Endometrial microvascular endothelial cells (primary cell): ENCODE measurements around the gene MYDGF. TPM values are rescaled to one million over a fixed set of nuclear protein-coding genes. Genes with fewer than 3 reads are reported as not detected.

Source experiments
- in situ Hi-C: cut with HindIII; loops from 2 replicates; pipeline ENCODE4 v1.10.0; 2017; ENCODE audit warnings: low sequenced_read_pairs, low pct_unique_long_range_greater_than_20kb; ENCODE audit errors: inconsistent ontology term
- total RNA-seq: library from RNA; depleted of rRNA; stranded (reverse); fragments of >200 nt; gene quantifications from one replicate; pipeline ENCODE4 v1.2.3, GENCODE V29; 2015; ENCODE audit errors: inconsistent ontology term

The MYDGF gene
- total RNA-seq, 1 donor from 2014 or later: 130 TPM

DNA sequence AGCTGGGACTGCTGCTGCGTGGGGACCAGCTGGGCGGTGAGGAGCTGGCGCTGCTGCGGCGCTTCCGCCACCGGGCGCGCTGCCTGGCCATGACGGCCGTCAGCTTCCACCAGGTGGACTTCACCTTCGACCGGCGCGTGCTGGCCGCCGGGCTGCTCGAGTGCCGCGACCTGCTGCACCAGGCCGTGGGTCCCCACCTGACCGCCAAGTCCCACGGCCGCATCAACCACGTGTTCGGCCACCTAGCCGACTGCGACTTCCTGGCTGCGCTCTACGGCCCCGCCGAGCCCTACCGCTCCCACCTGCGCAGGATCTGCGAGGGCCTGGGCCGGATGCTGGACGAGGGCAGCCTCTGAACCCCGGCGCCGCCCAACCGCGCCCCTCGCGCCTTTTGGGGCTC is 18.1 kb downstream of the MYDGF start:
- in situ Hi-C loops: no loop called here

GRCh38 chr19:4650159-4650558 is 20.0 kb downstream of the MYDGF start:
- in situ Hi-C loops: no loop called here

GRCh38 chr19:4649392-4650047 is 20.6 kb downstream of the MYDGF start:
- in situ Hi-C loops: no loop called here

DNA sequence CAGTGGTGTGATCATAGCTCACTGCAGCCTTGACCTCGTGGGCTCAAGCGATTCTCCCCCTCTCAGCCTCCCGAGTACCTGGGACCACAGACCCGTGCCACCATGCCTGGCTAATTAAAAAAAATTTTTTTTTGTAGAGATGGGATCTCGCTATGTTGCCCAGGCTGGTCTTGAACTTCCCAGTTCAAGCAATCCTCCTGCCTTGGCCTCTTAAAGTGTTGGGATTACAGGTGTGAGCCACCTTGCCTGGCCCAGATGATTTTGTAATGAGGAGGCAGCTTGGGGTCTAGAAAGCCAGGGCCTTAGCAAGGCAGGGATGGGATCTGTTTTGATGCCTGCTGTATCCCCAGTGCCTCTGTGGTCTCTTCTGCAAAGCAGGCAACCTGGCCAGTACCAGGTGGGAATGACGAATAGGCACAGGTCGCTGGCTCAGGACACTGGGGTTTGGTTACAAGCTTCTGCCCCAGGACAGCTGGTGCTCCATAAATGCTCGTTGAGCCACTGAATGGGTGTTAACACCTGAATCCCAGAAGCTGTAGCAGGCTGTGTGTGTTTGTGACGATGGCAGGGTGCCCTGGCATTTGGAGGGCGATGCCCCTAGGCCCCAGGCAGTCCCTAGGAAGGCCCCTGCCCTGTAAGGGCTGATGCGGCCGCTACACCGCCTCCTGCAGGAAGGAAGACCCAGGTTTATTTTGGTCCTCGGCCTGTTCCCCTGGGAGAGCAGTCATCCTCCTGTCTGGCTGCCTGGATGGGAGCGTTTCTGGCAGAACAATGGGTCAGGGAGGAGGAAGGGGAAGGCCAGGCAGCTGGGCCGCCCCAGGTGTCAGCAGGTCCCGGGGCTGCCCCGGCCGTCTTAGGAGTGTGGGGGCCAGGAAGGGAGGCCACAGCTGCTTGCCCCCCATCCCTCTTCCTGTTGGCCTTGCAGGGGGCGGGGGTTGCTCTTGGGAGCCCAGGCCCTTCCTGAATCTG is 22.2 kb downstream of the MYDGF start:
- in situ Hi-C loops: no loop called here

DNA sequence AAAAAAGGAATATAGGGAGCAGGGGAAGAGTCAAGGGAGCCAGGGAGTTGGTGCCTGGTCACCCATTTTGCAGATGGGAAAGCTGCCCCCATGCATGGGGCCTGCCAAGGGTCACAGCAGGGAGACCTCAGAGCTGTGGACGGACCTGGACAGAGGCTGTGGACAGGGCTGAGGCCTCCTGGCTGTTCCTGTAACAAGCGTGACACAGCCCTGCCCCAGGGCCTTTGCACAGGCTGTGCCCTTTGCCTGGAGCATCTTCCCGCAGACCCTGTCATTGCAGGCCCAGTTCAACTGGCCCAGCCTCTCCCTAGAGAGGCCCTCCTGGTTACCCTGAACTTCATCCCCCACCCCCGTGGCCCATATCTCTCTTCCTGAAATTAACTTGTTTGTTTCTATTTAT is 24.4 kb downstream of the MYDGF start:
- in situ Hi-C loops: no loop called here

GRCh38 chr19:4642625-4643024 is 27.5 kb downstream of the MYDGF start:
- in situ Hi-C loops: no loop called here

DNA sequence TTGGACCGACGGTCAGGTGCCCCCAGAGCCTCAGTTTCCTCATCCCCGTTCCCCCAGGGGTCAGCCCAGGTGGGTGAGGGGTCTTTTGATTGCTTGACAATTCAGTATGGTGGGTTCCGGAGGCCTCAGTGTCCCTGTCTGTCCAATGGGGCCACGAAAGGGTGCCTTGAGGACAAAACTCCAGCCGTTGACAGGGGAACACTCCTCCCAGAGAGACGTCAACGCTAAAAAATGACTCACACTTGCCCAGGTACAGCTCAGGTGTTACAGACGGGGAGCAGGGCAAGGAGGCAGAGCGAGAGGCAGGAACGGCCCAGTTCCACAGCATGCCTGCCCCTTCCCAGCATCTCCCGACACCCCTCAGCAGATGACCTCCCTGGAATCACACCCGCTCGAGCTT is 29.0 kb downstream of the MYDGF start:
- in situ Hi-C loops: no loop called here

DNA sequence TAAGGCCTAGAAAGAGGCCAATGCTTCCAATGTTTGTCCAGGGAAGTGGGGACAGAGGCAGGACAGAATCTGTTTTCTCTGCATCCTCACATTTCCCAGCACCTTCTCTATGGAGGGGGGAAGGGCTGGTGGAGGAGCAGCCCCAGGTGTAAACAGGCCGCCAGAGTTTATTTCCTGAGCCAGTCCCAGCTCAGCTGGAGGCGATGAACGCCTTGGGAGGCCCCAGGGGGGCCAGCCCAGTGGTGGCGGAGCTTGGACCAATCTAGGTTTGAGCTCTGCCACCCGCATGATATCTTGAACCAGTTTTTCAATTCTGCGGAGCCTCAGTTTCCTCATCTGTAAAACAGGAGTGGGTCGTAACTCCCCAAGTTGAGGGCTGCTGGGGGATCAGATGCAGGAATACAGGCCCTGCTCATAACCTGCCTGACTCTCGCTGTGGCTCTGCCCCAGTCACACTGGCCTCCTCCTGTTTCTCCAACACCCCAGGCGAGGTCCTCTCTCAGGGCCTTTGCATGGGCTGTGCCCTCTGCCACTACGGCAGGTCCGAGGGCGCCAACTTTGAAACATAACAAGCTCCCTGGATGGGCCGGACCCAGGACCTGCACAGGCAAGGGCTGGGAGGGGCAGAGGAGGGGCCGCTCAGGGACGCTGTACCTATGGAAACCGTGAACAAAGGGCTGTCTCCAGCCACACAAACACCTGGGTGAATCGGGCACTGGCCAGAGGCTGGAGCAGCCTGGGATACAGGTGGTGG is 29.7 kb downstream of the MYDGF start:
- in situ Hi-C loops: no loop called here

- in situ Hi-C loops: no loop called here
Observed at GRCh38 chr19:4639531-4640246, 30.5 kb downstream of the MYDGF start.

GRCh38 chr19:4638828-4639530 is 31.2 kb downstream of the MYDGF start, which contains the start of gene TNFAIP8L1:
Gene TNFAIP8L1, plus strand, starts transcription at chr19:4639516. Its CDS starts 12,354 bp downstream, at chr19:4651870.
- in situ Hi-C loops: no loop called here

DNA sequence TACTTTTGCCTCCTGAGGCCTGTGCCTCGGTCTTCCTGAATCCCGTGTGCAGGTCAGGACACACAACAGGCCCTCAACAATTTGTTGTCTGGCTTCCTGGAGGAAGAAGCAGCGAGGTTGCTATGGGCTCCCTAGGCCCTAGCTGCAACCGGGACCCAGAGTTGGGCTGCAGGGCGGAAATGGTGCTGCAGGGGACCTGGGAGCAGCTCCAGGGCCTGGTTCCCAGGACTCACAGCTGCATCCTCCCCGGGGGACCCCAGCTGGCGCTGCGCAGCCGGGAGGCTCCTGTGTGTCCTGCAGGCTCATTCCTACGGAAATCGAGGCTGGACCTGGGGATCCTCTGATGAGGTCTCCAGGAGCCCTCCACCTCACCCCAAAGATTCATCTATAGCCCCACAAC is 31.8 kb downstream of the MYDGF start:
- in situ Hi-C loops: no loop called here

- in situ Hi-C loops: no loop called here
Observed at GRCh38 chr19:4636761-4637160, 33.4 kb downstream of the MYDGF start.

- in situ Hi-C loops: no loop called here
Observed at GRCh38 chr19:4636151-4636717, 33.9 kb downstream of the MYDGF start.

DNA sequence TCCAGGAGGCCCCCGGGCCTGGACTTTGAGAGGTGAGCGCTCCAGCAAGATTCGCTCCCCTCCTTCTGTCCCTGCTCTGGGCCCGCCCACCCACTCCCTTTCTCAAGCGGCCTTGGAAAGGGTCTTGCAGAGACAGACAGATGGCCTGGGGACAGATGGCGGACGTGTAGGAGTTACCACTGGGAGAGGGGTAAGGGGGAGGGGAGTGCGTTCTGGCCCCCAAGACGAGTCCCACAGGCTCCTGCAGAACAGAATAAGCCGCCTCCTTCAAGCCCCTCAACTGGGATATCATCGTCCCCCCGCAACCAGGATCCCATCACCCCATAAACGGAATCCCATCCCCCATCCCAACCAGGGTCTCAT is 34.4 kb downstream of the MYDGF start:
- in situ Hi-C loops: no loop called here

DNA sequence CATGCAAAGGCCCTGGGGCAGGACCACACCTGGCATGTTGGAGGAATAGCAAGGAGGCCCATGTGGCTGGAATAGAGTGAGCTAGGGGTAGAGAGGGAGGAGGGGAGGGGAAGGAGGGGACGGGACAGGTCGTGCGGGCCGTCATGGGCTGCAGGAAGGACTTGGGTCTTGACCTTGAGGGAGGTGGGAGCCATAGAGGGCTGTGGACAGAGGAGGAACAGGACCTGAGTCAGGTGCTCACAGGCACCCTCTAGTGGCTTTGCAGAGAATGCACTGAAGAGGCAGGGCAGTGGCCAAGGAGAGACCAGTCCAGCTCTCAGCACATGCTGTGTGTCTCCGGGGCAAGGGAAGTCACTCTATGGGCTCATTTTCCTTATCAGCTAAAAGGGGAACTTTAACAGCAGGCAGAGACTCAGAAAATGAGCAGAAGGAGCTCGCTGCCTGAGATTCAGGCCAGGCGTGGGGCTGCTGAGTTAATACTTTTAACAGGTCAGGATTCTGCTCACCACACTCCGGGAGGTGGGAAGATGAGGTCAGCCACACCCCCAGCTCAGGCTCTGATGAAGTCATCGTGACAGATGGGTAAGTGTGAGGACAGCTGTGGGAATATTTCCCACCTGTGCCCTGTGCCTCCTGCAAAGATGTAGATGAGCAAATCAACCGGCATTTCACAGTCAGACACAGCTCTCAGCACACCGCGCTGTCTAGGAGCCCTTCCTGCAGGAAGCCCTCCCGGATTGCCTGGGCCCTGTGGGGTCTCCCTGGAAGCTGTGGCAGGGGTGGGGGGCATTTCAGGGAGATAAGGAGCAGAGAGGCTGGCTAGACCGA is 36.8 kb downstream of the MYDGF start:
- in situ Hi-C loops: no loop called here

- in situ Hi-C loops: no loop called here
Observed at GRCh38 chr19:4624733-4625362, 45.3 kb downstream of the MYDGF start.

GRCh38 chr19:4624301-4624700 is 45.8 kb downstream of the MYDGF start:
- in situ Hi-C loops: no loop called here
